GM21737 (cell line): ENCODE measurements around the gene GLRX5.

Experiments
- ATAC-seq: cut with Tn5 transposase; IDR thresholded peaks from one replicate; pipeline ENCODE4 v1.9.1; 2021; ENCODE audit warnings: mild to moderate bottlenecking, moderate library complexity; ENCODE audit not compliant: unreplicated experiment

GLRX5 gene

DNA sequence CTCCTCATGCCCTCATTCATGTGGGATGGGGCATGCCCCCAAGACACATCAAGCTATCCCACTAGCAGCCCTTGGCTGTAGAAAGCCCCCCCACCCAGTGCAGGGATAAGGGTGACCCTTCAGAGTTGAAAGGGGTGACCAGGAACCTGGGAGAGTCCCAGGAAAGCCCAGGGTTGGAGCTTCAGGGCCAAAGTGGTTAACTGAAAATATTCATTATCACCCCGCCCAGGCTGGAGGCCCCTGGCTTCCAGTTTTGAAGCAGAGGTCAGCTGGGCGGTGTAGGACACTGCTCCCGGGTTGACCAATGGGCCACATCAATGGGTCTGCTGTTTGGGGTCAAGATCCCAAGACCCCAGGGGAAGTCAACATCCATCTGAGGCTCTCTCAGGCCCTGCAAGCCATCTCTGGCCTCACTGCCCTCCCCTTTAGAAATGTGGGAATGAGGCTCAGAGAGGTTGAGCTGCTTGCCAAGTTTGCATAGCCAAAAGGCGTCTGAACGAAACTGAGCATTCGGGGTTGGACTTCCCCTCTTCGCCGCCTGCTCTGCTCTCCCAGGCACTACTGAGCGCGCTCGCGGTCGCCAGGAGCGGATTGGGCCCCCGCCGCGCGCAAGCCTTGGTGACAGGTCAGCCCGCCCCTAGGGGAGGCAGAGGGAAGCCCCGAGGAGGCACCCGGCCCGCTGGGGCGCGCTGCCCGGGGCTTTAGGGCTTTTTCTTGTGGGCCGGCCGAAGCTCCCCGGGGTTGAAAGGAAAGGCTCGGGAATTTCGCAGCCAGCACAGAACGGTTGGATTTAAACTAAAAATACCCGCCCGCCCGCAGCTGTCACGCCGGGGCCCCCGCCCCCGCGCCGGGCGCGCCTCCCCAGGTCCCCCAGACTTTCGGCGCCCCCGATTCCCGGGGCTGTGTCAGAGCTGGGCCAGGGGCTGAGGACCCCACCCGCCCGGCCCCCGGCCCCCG lies 19.0 kb upstream of the GLRX5 start:
- peak; percentile 78 for ATAC-seq

DNA sequence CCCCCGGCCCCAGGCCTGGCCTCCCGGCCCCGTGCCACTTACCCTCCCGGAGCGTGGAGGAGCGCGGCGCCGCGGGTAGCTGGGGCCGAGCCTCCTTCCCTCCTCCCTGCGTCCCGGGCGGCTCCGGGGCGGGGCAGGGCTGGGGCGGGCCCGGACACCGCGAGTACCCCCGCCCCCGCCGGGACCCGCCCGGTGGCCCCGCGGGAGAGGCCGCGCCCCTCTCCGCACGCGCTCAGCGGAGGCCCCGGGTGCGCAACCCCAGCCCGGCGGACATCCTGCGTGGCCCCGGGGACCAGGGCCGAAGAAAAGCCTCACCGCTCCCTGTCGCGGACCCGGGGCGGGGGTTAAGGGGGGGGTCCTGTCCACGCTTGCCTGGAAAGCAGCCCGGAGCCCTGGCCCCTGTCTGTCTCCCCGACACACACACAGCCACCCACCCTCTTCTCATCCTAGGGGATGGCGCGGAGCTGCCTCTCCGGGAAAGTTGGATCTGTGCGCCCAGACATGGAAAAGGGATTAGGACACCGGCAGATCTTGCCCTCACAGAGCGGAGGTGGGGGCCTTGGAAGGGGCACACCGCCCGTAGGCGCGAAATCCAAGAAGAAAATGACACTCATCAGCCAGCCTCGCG lies 18.2 kb upstream of the GLRX5 start, which contains the start of gene SYNE3:
Gene SYNE3 (minus strand): TSS at position 97 of the 628 bp plus-strand sequence. CDS start 40,829 bp downstream, outside the sequence.
- peak; percentile 36 for ATAC-seq

DNA sequence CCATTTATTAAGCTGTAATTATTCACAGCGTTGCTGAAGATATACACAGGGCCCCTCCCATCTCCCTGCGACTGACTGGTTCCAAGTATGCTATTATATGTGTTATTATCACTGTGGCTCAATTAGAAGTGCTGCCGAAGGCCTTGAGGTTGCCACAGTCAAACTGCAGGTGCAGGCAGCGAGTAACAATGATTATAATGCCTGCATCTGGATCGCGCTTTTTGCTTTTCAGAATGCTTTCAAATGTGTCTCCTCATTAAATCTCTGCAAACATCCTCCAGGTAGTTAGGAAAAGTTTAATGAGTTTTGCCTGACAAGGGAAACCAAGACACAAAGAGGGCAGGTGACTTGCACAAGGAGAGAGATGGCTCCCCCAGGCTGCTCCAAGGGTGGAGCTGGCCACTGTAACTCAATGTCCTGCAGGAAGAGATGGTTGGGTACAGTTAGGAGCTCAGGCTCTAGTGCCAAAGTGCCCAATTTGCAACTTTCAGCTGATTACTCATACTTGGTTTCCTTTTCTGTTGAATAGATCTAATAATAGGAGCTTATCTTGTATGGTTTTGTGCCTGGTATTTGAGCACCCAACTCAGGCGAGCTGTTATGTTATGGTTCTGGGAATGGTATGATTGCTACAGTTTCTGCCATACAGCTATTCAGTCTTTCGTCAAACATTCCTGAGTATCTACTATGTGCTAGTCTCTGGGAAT lies 16.7 kb upstream of the GLRX5 start:
- ATAC-seq = peak; percentile 21

DNA sequence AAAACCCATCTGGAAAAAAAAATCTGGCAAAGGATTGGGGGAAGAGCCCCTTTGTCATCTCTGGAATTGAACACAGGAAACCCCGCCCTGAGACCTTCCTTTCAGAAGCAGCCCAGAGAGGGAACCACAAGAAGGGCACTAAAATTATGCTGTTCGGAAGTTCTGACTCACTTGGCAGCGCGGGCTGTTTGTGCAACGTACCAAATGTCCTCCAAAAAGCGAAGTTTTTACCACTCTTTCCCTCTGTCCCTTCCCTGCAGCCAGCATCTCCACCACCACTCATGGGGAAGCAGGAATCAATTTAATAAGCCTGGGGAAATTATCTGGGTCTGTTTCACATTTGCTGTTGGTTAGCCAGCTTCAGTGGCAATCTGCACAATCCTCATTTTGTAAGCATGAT lies 15.2 kb upstream of the GLRX5 start:
- ATAC-seq = no peak

DNA sequence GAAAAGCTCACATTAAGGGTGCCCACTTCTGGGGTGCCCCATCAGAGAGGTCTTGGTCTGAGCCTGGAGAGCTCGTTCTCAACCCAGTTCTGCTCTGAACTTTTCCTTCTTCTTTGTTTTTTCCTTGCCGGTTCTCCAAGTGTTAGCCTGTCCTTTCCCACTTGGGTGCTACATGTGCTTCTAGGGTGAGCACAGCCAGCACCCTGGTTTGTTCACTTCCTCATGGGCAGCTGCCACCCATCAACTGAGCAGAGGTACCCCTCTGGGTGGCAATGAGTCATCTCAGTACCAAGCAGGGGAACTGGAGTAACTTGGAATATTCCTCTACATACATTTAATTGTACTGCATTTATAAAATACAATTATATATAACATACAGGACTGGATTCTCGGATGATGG lies 14.5 kb upstream of the GLRX5 start:
- ATAC-seq = no peak

DNA sequence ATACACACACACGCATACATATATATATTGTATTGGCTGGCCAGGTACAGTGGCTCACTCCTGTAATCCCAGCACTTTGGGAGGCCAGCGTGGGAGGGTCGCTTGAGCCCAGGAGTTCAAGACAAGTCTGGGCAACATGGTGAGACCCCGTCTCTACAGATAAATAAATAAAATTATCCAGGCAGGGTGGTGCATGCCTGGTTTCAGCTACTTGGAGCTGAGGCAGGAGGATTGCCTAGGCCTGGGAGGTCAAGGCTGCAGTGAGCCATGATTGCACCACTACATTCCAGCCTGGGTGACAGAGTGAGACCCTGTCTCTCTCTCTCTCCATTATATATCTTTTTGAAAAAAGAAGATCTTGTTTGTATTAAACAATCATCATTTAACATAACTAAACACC lies 13.8 kb upstream of the GLRX5 start:
- no peak for ATAC-seq

DNA sequence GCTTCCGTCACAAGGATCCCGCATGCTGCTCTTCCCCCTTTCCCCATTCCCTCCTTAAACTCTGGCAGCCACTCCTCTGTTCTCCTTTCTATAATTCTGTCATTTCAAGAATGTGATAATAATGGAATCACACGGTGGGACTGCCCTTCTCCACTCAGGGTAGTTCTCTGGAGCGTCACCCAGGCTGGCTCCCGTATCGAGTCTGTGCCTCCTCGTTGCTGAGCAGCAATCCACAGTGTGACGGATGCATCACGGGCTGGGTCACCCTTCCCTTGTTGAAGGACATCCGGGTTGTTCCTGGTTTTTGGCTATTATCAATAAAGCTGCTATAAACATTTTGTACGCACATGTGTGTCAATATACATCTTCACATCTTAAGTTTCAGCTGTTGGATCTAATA lies 12.7 kb upstream of the GLRX5 start:
- ATAC-seq = no peak

DNA sequence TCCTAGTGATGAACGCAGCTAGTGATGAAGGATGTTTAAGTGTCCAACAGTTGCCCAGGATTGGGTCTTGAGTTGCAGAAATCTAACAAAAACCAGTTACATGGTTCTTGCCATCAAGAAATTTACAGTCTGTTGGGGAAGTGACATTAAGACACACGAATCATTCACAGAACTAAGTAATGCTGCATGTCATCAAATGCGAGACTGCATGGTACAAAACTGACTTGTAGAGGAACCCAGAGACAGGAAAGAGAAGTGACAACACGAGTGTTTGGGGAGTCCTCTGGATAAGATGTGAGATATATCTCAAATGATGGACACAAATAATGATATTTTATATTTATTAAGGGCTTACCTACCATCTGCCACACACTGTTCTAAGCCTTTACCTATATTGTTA lies 12.3 kb upstream of the GLRX5 start:
- no peak for ATAC-seq

DNA sequence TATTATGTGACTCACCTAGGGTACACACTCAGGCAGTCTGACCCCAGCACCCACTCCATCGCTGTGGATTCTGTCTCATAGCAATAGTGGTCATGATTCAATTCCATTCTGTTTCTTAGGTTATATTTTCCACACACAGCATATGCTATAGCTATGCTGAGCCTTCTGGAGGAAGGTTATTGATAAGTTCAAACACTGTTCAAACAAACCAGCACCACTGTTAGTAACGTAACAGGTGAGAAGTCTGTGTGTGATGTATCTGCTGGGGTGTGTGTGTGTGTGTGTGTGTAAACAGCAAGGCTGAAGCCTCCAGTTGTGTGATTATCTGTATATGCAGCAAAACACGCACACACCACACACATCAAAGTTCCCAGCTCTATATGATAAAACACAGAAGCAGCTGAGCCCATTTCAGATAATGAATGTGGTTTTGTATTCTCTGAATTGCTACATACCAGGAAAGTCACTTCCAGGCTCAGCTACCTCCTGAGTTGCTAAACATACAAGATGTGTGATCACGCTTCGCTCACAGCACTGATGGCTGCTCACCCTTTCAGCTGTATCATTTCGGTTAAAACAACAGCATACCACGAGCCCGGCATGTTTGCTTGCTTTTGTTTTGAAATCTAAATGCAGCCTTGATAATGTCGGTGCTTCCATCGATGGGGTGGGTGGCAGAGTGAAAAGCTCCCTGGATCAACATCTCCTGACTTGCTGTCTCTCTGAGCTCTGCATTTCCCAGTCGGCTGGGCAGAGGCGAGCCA lies 11.6 kb upstream of the GLRX5 start:
- ATAC-seq = no peak

DNA sequence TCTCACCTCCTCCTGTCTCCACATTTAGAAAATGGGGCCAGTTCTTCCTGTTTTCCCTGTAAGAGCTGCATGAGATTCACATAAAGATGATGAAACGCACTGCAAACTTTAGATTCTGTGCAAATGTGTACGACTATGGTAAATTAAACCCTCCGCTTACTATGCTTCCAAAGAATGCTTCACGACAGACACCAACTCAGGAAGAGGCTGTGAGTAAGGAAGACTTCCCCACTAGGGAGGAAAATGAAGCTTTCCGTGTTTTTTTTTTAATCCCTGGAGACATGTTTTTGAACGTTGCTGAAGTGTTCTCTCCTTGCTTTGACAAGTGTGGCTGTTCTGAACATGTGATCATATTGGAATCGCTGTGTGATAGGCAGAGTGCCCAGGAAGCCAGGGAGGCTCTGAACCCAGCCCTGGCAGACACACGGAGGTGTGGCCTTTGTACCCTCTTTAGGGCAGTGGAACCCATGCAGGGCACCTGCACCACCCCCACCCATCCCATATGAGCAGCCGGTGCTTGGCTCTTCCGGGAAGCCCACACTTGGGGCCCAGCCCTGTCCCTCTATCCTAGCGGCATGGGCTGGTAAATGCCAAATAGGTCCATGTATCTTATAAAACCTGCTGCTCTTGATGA lies 10.9 kb upstream of the GLRX5 start:
- ATAC-seq = no peak

DNA sequence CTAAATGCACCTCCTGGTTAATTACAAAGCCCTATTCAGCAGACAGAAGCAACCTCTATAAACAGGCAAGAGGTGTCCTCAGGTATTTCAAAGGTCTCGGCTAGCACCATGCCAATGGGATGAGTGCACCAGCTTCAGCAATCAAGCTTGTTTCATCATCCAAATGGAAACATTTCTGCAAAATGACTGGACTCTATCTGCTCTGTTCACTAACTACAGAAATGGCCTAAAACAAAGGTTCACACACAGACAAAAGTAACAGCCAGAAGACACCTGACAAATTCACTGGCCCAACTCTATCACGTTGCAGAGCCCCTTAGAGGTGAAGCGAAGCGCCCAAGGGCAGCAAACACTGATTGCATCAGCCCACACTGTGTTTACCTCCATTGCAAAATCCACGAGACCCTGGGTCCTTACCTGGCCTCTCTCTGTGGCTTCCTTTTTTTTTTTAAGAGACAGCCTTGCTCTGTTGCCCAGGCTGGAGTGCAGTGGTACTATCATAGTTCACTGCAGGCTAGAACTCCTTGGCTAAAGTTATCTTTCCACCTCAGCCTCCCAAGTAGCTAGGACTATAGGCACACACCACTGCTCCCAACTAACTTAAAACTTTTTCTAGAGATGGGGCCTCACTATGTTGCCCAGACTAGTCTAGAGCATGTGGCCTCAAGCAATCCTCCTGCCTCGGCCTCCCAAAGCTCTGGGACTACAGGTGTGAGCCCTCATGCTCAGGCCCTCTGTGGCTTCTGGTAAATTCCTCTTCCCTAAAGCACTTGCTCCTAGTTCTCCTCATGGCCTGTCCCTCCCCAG lies 9.9 kb upstream of the GLRX5 start:
- ATAC-seq = no peak

DNA sequence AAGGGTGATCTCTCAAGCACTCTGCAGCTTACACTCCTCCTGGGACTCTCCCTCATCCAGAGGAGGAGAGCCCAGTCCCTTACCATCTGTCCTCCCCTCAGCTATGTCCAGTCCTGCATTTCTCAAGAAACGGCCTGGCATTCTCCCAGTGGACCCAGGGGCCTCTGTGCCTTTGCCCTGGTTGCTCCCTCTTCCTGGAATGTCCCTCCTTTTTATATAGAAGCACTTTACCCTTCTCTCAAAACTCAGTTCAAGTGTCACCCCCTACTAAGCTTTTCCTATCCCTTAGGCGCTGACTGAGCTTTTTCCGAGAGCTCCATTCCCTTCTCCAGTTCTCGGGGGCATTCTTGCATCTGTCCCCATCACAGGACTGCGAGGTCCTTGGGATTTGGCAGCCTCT lies 8.9 kb upstream of the GLRX5 start:
- no peak for ATAC-seq

DNA sequence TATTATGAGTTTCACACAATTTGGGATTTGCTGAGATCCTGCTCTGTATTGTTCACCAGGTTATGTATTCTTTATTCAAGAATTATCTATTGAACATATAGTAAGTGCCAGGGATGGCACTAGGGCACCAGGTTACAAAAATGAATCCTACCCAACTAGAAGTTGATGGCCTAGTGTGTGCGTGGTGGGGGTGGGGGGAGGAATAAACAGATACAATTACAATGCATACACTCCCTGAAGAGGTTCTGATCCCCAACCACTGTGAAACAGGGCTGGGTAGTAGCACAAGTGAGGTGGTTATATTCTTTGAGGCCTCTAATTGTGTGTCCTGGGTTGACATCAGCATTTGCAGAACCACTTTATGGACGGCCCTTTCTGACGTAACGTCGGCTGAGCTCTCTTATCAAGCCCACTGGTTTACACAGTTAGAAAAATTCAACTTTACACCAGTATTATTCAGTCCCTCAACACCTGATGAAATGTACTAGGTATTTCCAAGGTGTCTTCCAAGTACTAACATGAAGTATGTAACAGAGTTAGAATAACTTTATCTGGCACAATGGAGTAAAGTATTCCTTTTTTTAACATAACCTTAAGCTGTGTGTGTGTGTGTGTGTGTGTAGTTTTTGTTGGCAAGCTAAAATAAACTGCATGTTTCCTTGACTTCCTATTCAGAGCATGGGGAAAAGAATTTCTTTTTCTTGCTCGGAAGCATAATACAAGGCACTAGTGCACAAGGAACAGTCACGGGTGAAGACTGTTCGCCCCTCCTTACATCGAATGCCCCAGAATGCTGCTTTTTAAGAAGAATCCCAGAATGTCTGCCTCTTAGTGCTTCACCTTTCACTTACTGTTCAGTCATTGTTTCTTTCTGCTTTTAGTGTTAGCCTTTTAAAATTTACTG lies 8.1 kb upstream of the GLRX5 start:
- no peak for ATAC-seq

DNA sequence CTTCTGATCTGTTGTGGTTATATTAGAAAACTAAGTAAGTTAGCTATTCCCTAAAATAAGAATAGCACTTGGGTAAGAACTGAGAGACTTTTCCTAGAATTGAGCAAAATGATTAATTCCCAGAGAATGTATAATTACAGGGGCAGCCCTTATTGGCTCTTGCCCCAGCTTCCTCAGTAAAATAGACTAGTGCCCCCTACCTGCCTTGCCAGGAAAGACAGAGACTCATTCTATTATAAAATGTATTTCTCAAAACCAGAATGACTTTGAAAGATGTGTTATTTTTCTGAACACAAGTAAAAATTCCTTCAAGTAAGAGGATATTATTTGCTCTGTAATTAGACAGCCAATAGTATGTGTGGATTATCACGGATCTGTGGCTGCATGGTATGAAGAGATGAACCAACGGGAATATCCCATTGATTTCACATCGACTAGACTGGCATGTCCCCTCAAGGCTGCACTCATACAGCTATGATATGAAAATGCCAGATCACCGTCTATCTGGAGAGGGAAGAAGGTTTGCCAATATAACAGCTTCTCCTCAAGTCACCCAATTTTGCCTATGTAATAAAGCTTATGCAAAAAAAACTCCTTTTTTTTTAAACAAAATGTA lies 7.4 kb upstream of the GLRX5 start:
- no peak for ATAC-seq

DNA sequence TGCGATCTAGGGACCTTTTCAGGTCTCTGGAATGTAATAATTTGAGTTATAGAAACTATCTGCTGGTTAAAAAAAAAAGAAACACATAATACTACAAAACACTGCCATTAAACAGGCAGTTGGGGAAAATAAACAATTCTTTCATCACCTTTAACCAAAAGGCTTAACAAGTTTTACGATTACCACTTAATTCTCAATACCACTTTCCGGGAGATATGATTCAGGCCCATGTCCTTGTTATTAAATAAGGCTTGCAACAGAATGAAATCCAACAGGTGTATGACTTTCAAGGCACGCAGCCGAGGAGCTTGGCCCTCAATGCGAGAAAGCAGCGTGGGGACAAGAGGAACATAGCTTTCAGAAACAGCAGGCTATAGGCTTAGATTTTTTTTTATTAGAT lies 5.6 kb upstream of the GLRX5 start:
- no peak for ATAC-seq

DNA sequence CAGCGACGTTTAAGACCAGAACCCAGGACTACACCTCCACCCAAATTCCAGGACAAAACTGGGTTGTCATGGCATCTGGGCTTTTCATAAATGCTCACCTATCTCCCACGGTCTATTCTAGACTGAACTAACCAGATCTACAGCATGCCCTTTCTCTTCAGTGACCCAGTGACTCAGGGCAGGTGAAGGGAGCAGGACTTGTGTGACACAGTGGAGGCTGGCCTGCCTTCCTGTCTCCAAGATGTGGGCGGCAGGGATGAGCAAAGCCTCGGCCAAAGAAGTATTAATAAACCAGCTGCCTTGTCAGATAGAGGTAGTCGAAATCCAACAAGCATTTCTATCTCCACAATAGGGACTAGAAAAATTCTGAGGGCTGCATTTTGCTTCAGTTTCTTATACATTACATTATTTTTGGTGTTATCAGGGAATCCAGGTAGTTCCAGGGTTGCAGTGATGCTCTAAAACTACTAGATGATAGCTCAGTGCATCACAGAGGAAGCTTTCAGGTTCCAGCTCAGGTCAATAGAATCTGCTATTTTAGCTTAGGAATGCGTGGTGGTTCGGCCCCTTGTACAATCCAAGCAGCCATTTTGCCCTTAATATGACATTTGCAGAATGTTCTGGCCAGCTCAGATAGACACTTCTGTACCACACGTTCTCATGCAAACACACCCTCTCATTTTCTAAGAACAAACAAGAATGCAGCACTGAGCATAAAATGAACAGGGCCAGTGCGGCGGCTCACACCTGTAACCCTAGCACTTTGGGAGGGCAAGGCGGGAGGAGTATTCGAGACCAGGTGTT lies 4.2 kb upstream of the GLRX5 start:
- no peak for ATAC-seq

DNA sequence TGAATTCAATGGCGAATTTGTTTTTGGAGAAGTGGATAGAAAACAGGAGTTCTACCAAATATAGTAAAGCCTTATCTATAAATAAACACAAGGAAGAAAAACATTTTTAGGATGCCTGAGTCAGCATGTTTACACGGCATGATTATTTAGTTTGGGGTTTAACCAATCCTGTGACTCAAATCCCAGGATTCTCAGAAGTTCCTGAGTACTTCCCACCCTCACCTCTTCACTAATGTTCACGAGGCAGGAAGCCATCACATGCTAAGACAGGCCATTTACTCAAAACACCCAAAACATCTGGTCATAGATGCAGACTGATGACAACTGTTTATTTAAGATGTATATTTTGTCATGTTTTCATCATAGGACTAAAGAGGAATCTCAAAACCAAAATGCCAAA lies 3.4 kb upstream of the GLRX5 start:
- no peak for ATAC-seq
